Cardiac muscle cell (in vitro differentiated cells and primary cell): Measurements from ENCODE around the gene SMIM11. TPM values are rescaled to one million over a fixed set of nuclear protein-coding genes. Genes with fewer than 3 reads are reported as not detected.

ENCODE experiments used
- DNase-seq, 2 donors: peaks; one replicate each; pipeline versions ENCODE4 v3.0.0 to v3.0.0-alpha.2; 2010 to 2017; ENCODE audit warnings: low read depth in 1 of 2, low spot score in 1 of 2
- H3K27ac ChIP-seq: fragments of 200-600 bp; sonication (generic); 2 replicates; pipeline ENCODE4 v1.5.1; 2016
- H3K27me3 ChIP-seq: fragments of 200-600 bp; sonication (generic); 2 replicates; pipeline ENCODE4 v1.6.0; 2016; ENCODE audit warnings: control low read depth
- H3K36me3 ChIP-seq: fragments of 200-600 bp; sonication (generic); 2 replicates; pipeline ENCODE4 v1.5.1; 2016; ENCODE audit warnings: control low read depth
- H3K4me1 ChIP-seq: fragments of 200-600 bp; sonication (generic); 2 replicates; pipeline ENCODE4 v1.8.1; 2017; ENCODE audit warnings: low read depth, mild to moderate bottlenecking, mixed run types
- H3K4me3 ChIP-seq: fragments of 200-600 bp; sonication (generic); 2 replicates; pipeline ENCODE4 v1.5.1; 2016; ENCODE audit warnings: mild to moderate bottlenecking
- H3K9me3 ChIP-seq: fragments of 200-600 bp; sonication (generic); 2 replicates; pipeline ENCODE4 v1.5.1; 2017; ENCODE audit warnings: low read depth, mild to moderate bottlenecking, control low read depth
- CTCF ChIP-seq: IDR thresholded peaks from 2 replicates; pipeline ENCODE4 v1.5.1; 2012; ENCODE audit warnings: low read depth, mild to moderate bottlenecking, low read length
- polyA plus RNA-seq: library from polyadenylated mRNA; unstranded; fragments of >200 nt; fragmentation: Nextera tagmentation; extraction: Ambion mirVana; gene quantifications from 2 replicates; pipeline ENCODE4 v1.2.1, GENCODE V29; 2016
- total RNA-seq: library from RNA; depleted of rRNA; stranded (reverse); fragments of >200 nt; gene quantifications from 2 replicates; pipeline ENCODE4 v1.2.3, GENCODE V29; 2016

Gene SMIM11
- total and polyA plus RNA-seq, 2 experiments from 2014 or later, result 11.0 to 13.9 TPM

GRCh38 chr21:34348890-34349519 is 26.3 kb upstream of the SMIM11 start:
- DNase-seq, result no peak
- Histone ChIP-seq H3K4me1 (no peaks in the 10 kb centered on the region), H3K27me3 (no peaks in the 10 kb centered on the region), H3K9me3 (no peaks in the 10 kb centered on the region), H3K27ac (no peak overlapping the region), H3K36me3 (no peaks in the 10 kb centered on the region), H3K4me3 (no peak overlapping the region)
- no peak for TF ChIP-seq CTCF

- TF ChIP-seq CTCF, result peak; percentile 60
- peak; percentile 40 to 80 for DNase-seq
- Histone ChIP-seq H3K9me3 (no peaks in the 10 kb centered on the region), H3K27me3 (no peaks in the 10 kb centered on the region), H3K27ac (no peak overlapping the region), H3K4me1 (no peaks in the 10 kb centered on the region), H3K4me3 (no peak overlapping the region), H3K36me3 (no peaks in the 10 kb centered on the region)
Measured at GRCh38 chr21:34351786-34352241, 23.5 kb upstream of the SMIM11 start.

GRCh38 chr21:34352556-34352955 is 22.8 kb upstream of the SMIM11 start:
- H3K36me3 ChIP-seq, result no peaks in the 10 kb centered on the region
- no peak for DNase-seq
- H3K9me3 ChIP-seq, result no peaks in the 10 kb centered on the region
- H3K4me3 ChIP-seq, result no peak overlapping the region
- no peak overlapping the region for H3K27ac ChIP-seq
- TF ChIP-seq CTCF, result no peak
- H3K27me3 ChIP-seq, result no peaks in the 10 kb centered on the region
- no peaks in the 10 kb centered on the region for H3K4me1 ChIP-seq

GRCh38 chr21:34353182-34353581 is 22.1 kb upstream of the SMIM11 start:
- Histone ChIP-seq H3K4me3 (no peak overlapping the region), H3K4me1 (no peaks in the 10 kb centered on the region), H3K27me3 (no peaks in the 10 kb centered on the region), H3K36me3 (no peaks in the 10 kb centered on the region), H3K9me3 (no peaks in the 10 kb centered on the region), H3K27ac (no peak overlapping the region)
- no peak for TF ChIP-seq CTCF
- DNase-seq, result no peak

- Histone ChIP-seq H3K9me3 (no peaks in the 10 kb centered on the region), H3K4me3 (no peak overlapping the region), H3K27ac (no peak overlapping the region), H3K27me3 (no peaks in the 10 kb centered on the region), H3K4me1 (no peaks in the 10 kb centered on the region), H3K36me3 (no peaks in the 10 kb centered on the region)
- TF ChIP-seq CTCF, result no peak
- no peak for DNase-seq
Measured at GRCh38 chr21:34354836-34355235, 20.5 kb upstream of the SMIM11 start.
